KBM-7 (cell line): ENCODE measurements around the gene PTER.

Experiments
- DNase-seq: peaks from one replicate; pipeline ENCODE4 v3.0.0-alpha.2; 2015
- in situ Hi-C: fragments of 300-500 bp; cut with MboI; formaldehyde crosslinking; loops from 2 replicates; pipeline ENCODE4 v1.14.3; 2020; ENCODE audit warnings: low sequenced_read_pairs, low pct_unique_long_range_greater_than_20kb, mixed read lengths

Gene PTER, protein sequence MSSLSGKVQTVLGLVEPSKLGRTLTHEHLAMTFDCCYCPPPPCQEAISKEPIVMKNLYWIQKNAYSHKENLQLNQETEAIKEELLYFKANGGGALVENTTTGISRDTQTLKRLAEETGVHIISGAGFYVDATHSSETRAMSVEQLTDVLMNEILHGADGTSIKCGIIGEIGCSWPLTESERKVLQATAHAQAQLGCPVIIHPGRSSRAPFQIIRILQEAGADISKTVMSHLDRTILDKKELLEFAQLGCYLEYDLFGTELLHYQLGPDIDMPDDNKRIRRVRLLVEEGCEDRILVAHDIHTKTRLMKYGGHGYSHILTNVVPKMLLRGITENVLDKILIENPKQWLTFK

GRCh38 chr10:16436758-16437539 lies at the start of gene PTER:
PTER (plus strand) TSS chr10:16437010; CDS start chr10:16484385, 47,375 bp downstream.
- peak; percentile 99 for DNase-seq
- in situ Hi-C loops = no loop called here

- in situ Hi-C loops = no loop called here
Observed at GRCh38 chr10:16392531-16393069, 44.2 kb upstream of the PTER start.

GRCh38 chr10:16393271-16393858 lies 43.4 kb upstream of the PTER start:
- no peak for DNase-seq
- in situ Hi-C loops = no loop called here

More at GRCh38 chr10:16392531-16393069, 44.2 kb upstream of the PTER start:
- no peak for DNase-seq

DNA sequence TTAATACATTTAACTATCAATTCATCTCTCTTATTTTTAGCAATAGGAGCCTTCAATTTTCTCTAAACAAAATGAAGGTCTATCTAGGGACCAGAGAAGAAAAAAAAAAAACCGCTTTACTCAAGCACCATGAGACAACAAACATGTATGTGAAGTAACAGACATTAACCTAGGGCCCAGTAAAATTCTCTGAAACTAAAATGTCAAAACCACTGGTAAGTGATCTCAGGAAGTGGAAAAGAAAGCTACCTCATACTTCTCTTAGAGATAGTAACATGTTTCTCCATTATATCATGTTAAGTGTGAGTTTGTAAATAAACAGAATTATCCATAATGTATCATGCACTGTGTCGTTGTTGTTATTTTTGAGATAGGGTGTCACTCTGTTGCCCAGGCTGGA lies 35.4 kb upstream of the PTER start:
- DNase-seq = no peak
- in situ Hi-C loops = no loop called here

- in situ Hi-C loops = no loop called here
Observed at GRCh38 chr10:16408379-16408778, 28.4 kb upstream of the PTER start.

DNA sequence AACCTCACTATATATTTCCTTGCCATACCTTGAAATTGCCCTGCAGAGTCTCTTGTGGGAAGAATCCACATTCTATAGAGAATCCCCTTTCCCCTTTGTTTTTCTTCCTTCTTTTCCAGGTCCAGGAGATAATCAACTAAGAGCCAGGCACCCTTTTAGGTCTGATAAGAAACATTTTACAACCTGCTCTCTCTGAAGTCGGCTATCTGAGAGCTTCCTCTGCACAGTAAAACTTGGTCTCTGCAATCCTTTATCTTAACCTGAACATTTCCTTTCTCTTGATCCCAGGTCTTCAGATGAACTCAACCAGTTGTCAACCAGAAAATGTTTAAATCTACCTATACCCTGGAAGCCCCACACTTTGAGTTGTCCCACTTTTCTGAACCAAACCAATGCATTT lies 19.5 kb upstream of the PTER start:
- in situ Hi-C loops = no loop called here
- DNase-seq = no peak

More at GRCh38 chr10:16408379-16408778, 28.4 kb upstream of the PTER start:
- DNase-seq = no peak

- no peak for DNase-seq
- in situ Hi-C loops = no loop called here
Observed at GRCh38 chr10:16423599-16423998, 13.2 kb upstream of the PTER start.

DNA sequence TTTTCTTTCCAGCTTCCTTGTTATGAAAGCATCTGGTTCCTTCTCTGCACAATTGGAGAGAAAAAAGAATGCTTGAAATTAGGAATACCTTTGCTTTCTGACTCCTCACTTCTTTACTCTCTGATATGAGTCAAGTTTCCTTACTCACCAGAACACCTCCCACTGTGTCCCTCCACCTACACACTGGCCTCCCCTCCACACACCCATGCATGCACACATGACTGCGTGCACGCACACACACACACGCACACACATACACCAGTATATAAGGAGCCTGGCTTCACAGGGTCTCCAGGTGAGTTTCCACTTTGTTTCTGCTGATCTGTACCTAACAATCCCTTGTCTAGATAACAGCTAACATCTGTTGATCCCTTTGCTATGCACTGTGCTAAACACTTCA lies 11.4 kb upstream of the PTER start:
- no peak for DNase-seq
- in situ Hi-C loops = no loop called here

- DNase-seq = no peak
- in situ Hi-C loops = no loop called here
Observed at GRCh38 chr10:16429539-16429938, 7.3 kb upstream of the PTER start.

DNA sequence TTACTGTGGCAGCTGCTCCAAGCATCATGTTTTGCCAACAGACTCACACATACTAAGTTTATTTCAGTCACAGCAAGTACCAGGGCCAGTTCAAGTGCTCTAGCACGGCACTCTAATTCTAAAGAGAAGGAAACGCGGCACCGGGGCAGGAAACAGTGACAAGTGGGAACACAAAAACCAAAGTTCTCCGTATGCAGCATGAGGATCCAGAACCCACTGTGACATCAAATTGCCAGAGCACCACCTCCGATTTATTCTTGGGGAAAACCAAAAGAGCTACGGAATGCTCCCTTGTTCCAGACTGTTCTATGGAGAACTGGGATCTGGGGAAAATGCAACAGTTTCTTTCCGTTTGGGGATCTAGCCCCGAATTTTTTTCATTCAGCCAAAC lies 448 bp upstream of the PTER start:
- in situ Hi-C loops = no loop called here
- no peak for DNase-seq

DNA sequence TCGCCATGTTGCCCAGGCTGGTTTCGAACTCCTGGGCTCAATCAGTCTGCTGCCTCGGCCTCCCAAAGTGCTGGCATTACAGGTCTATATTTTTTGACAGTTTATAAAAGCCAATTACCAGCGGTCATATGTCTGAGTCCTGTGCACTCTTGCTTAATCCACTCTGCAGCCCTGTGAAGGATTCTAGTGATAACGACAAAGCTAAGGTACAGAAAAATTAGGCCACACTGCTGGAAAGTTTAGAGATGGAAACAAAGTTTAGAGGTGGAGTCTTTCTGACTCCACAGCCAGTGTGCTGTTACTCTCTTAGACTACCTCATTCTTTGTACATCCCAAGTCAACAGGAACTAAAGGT lies 707 bp downstream of the PTER start:
- no peak for DNase-seq
- in situ Hi-C loops = no loop called here

DNA sequence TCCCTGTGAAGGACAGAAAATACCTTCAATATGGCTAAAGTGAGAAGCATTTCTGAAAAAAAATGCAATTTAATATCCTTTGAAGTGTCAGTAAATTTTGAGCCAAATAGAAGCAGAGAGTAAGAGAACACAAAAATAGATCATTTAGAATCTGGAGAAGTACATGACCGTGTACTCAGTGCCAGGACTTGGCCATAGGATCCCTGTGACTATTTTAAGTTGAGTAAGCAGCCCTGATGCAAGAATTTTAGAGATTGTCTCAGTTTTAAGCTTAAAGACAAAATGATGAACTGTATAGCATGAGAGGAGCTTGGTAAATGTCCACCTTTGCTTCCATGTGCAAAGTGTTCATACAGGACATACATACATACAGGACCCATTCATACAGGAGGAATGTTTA lies 2.5 kb downstream of the PTER start:
- no peak for DNase-seq
- in situ Hi-C loops = no loop called here

DNA sequence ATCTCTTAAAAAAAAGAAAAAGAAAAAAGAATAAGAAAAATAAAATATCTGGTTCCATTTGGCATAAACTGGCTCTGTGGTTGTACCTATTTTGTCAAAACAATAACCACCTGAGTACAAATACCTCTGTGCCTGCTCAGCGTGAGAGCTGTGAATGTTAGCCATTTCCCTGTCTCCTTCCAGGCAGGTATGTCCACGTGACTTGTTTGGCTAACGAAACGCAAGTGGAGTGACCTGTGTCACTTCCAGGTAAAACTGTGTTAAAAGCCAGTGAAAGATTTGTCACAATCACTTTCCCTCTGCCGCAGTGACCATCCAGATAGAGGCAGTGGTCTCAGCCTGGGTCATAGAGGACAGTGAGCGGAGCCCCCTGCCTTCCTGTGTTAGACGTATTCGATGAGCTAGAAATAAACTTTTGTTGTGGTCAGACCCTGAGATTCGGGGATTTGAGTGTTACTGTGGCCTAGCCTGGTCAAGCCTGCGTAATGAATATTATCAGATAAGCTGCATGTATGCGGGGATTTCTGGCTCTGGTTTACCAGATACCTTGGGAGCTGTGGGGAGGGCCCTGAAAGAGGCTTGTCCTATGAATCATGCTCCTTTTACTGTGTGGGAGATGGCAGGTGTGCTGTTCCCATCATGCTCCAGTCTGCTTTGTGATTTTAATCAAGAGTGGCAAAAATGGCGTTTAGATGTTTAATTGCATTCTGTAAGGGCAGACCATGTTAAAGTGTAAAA lies 3.8 kb downstream of the PTER start:
- in situ Hi-C loops = no loop called here
- no peak for DNase-seq

GRCh38 chr10:16441173-16441840 lies 4.5 kb downstream of the PTER start:
- in situ Hi-C loops = no loop called here
- no peak for DNase-seq

DNA sequence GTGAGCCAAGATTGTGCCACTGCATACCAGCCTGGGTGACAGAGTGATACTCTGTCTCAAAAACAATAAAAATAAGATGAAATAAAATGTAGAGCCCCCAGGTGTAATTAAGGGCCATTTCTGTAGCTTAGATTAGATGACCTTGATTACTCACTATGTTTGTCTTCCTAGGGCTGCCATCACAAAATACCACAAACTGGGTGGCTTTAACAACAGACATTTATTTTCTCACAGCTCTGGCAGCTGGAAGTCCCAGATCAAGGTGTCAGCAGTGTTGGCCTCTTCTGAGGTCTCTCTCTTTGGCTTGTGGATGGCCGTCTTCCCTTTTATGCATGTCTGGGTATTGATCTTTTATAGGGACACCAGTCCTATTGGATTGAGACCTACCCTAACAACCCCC lies 6.1 kb downstream of the PTER start:
- in situ Hi-C loops = no loop called here
- no peak for DNase-seq

- in situ Hi-C loops = no loop called here
- DNase-seq = no peak
Observed at GRCh38 chr10:16445770-16446469, 9.1 kb downstream of the PTER start.

GRCh38 chr10:16449454-16449853 lies 12.6 kb downstream of the PTER start:
- in situ Hi-C loops = no loop called here
- DNase-seq = no peak

DNA sequence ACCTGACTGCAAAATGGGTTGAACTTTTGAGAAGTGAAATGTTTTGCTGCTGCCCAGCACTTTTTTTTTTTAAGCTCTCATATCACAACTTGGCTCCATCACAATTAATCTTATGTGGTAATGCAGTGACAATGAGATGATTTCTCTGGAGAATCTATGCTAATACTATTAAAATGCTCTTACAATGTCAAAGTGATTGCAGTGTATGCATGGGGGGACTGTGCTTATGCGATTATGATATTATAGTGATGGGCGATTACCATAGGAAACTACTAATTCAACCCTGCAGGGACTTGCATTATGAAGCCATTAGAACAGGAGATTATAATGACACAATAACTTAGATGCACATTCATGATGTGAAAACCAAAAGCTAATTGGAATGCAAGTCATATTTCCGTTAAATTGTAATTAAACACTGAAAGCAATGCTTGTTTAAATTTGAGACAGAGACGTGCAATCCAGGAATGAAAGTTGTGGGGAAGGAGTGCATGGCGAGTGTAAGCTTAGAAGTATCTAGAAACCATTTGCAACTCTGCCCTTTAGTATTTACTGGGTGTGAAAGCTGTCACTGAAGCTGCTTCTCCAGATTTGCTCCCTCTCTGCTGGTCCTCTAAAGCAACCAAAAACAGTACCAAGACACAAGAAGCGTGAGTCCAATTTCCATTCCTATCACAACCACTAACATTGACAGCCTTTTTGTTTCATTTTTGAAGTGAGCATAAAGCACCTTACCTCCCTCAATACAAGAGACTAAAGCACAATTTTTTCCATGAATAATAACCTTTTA lies 21.6 kb downstream of the PTER start:
- no peak for DNase-seq
- in situ Hi-C loops = no loop called here
